Natural killer cell (primary cell): ENCODE data around the gene RCOR2. TPM values are rescaled to one million over a fixed set of nuclear protein-coding genes. Genes with fewer than 3 reads are reported as not detected.
A peak's percentile ranks its signal among the peaks of the same experiment; 100 is the strongest.

ENCODE experiments used
- ATAC-seq, 3 donors: fragments of 150-1000 bp in 2 of 3; fragments of 200-7000 bp in 1 of 3; cut with Tn5 transposase; 1 replicate in 1 of 3; 2 replicates in 2 of 3; pipeline ENCODE4 v1.10.0; 2021; ENCODE audit warnings: mild to moderate bottlenecking in 2 of 3, moderate library complexity in 2 of 3
- DNase-seq, 2 donors: peaks; one replicate each; pipeline versions ENCODE4 v3.0.0 to v3.0.0-alpha.2; 2013 to 2021; ENCODE audit warnings: mixed read lengths in 1 of 2
- H3K27ac ChIP-seq: one replicate; pipeline ENCODE4 v1.5.1; 2013; ENCODE audit warnings: mild to moderate bottlenecking, low read length
- H3K27me3 ChIP-seq: one replicate; pipeline ENCODE4 v1.6.1; 2013; ENCODE audit warnings: low read length; ENCODE audit not compliant: control insufficient read depth, insufficient read depth
- H3K36me3 ChIP-seq: one replicate; pipeline ENCODE4 v1.6.1; 2013; ENCODE audit warnings: low read length; ENCODE audit not compliant: control insufficient read depth, insufficient read depth
- H3K4me1 ChIP-seq: one replicate; pipeline ENCODE4 v1.6.1; 2013; ENCODE audit warnings: low read length; ENCODE audit not compliant: control insufficient read depth, insufficient read depth
- H3K4me3 ChIP-seq: one replicate; pipeline ENCODE4 v1.5.1; 2013; ENCODE audit warnings: low read length
- H3K9me3 ChIP-seq: one replicate; pipeline ENCODE4 v1.6.1; 2013; ENCODE audit warnings: low read length; ENCODE audit not compliant: control insufficient read depth, insufficient read depth
- H3K27ac Mint-ChIP-seq, 2 donors: one replicate each; pipeline ENCODE4 v1.8.0; 2022; ENCODE audit warnings: mild to moderate bottlenecking in 2 of 2, mixed read lengths in 2 of 2, moderate library complexity in 1 of 2
- H3K27me3 Mint-ChIP-seq, 2 donors: one replicate each; pipeline ENCODE4 v1.8.0; 2022; ENCODE audit warnings: low read depth in 2 of 2, mixed read lengths in 2 of 2
- H3K36me3 Mint-ChIP-seq: one replicate; pipeline ENCODE4 v1.8.0; 2022; ENCODE audit warnings: mixed read lengths
- H3K4me1 Mint-ChIP-seq, 2 donors: one replicate each; pipeline ENCODE4 v1.8.0; 2022; ENCODE audit warnings: mixed read lengths in 2 of 2
- H3K4me3 Mint-ChIP-seq: one replicate; pipeline ENCODE4 v1.8.0; 2022; ENCODE audit warnings: mild to moderate bottlenecking, moderate library complexity, mixed read lengths
- H3K9me3 Mint-ChIP-seq, 2 donors: one replicate each; pipeline ENCODE4 v1.8.0; 2022; ENCODE audit warnings: mixed read lengths in 2 of 2
- CTCF ChIP-seq: fragments of 200-600 bp; IDR thresholded peaks from one replicate; pipeline ENCODE4 v1.8.0; 2022; ENCODE audit warnings: antibody characterized with exemption
- WGBS: methylation state at CpG from one replicate; pipeline ENCODE4 v1.1.7; 2013; ENCODE audit warnings: missing lambda C conversion rate; ENCODE audit not compliant: insufficient coverage; 5-methylcytosine and 5-hydroxymethylcytosine counted together
- intact Hi-C: fragments of 100-400 bp; cut with micrococcal nuclease; formaldehyde crosslinking; loops from one replicate; pipeline ENCODE4 v1.14.2; 2022
- total RNA-seq, 4 donors: library from RNA; stranded (reverse); fragments of 120-200 nt in 1 of 4; gene quantifications; one replicate each; pipeline versions ENCODE4 v1.2.3 to v1.2.4, GENCODE V29; 2013 to 2022

Gene RCOR2
- total RNA-seq, 3 donors from 2014 or later (not counting 1 experiment from before 2014, with no cell fraction given) = not detected

- no peaks in the 10 kb centered on the region for H3K9me3 ChIP-seq
- no peaks in the 10 kb centered on the region for H3K9me3 Mint-ChIP-seq
- no peak overlapping the region for H3K4me3 Mint-ChIP-seq
- H3K27ac Mint-ChIP-seq = peak overlapping the region; percentile 30 to 60
- ATAC-seq (peak in 2 of 3 donors; percentile 46 to 66), DNase-seq (no peak)
- H3K36me3 Mint-ChIP-seq = no peaks in the 10 kb centered on the region
- no peak for TF ChIP-seq CTCF
- peaks cover 51 to 60% of the 10 kb centered on the region in 2 donors for H3K4me1 Mint-ChIP-seq
- H3K4me3 ChIP-seq = no peak overlapping the region
- intact Hi-C loops = no loop called here
- no peak overlapping the region for H3K27ac ChIP-seq
- H3K36me3 ChIP-seq = peaks cover 7% of the 10 kb centered on the region
- H3K27me3 Mint-ChIP-seq = no peaks in the 10 kb centered on the region
- H3K27me3 ChIP-seq = no peaks in the 10 kb centered on the region
- H3K4me1 ChIP-seq = peaks cover 50% of the 10 kb centered on the region
- WGBS = 48% methylated on average over 3 of the region's 3 CpGs
These were observed 36.6 kb downstream of the RCOR2 start for GRCh38 chr11:63880403-63880790.

GRCh38 chr11:63879598-63880402, 37.2 kb downstream of the RCOR2 start:
- Histone ChIP-seq H3K36me3 (peaks cover 8% of the 10 kb centered on the region), H3K27me3 (no peaks in the 10 kb centered on the region), H3K9me3 (no peaks in the 10 kb centered on the region), H3K4me3 (no peak overlapping the region), H3K27ac (no peak overlapping the region), H3K4me1 (peaks cover 56% of the 10 kb centered on the region)
- no peak for TF ChIP-seq CTCF
- Mint-ChIP-seq H3K27ac (peak overlapping the region; percentile 30 to 60), H3K9me3 (no peaks in the 10 kb centered on the region), H3K36me3 (no peaks in the 10 kb centered on the region), H3K27me3 (no peaks in the 10 kb centered on the region), H3K4me1 (peaks cover 52 to 63% of the 10 kb centered on the region in 2 donors), H3K4me3 (no peak overlapping the region)
- intact Hi-C loops = no loop called here
- 58% methylated on average over 2 of the region's 2 CpGs for WGBS
- DNase-seq (no peak), ATAC-seq (no peak)

- no peaks in the 10 kb centered on the region for H3K9me3 ChIP-seq
- H3K4me3 ChIP-seq = no peak overlapping the region
- no peak for TF ChIP-seq CTCF
- H3K27ac Mint-ChIP-seq = no peak overlapping the region
- no peak for DNase-seq
- H3K36me3 ChIP-seq = peaks cover 8% of the 10 kb centered on the region
- no peaks in the 10 kb centered on the region for H3K27me3 ChIP-seq
- H3K9me3 Mint-ChIP-seq = no peaks in the 10 kb centered on the region
- H3K4me1 Mint-ChIP-seq = peaks cover 58 to 67% of the 10 kb centered on the region in 2 donors
- no peaks in the 10 kb centered on the region for H3K27me3 Mint-ChIP-seq
- no peak for ATAC-seq
- WGBS = 99% methylated on average over 6 of the region's 6 CpGs
- intact Hi-C loops = no loop called here
- H3K36me3 Mint-ChIP-seq = no peaks in the 10 kb centered on the region
- no peak overlapping the region for H3K27ac ChIP-seq
- H3K4me1 ChIP-seq = peaks cover 55% of the 10 kb centered on the region
- H3K4me3 Mint-ChIP-seq = no peak overlapping the region
These were observed 39.2 kb downstream of the RCOR2 start for GRCh38 chr11:63877658-63878241.
